ENCODE data around the gene NBEA.

The NBEA gene

DNA sequence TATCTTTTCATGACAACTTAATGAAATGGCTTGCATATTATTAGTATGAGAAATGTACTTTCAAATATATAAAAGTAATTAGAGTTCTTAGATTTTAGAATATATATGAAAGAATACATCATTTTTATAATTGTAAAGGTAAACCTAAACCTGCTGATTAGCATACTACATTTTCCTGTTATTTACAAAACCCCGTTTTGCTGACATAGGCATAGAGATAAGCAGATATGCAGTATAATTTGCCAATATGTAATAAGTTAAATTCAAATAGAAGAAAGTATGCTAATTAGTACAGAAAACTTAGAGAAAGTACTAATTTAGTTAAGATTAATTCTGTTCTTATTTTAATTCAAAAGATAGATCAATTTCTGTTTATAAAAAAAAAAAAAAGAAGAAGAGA, 513.0 kb downstream of the NBEA start:
- ATAC-seq (ENCODE audit: low read depth) (no peak), DNase-seq (ENCODE audit: low spot score) (no peak)
- H3K27ac ChIP-seq (ENCODE audit: poor library complexity, severe bottlenecking): no peak overlapping the region
- no peaks in the 10 kb centered on the region for H3K4me1 ChIP-seq (ENCODE audit: insufficient read depth, poor library complexity, severe bottlenecking)
- no peak overlapping the region for H3K4me3 ChIP-seq (ENCODE audit: severe bottlenecking)
- no peaks in the 10 kb centered on the region for H3K27me3 ChIP-seq (ENCODE audit: insufficient read depth, poor library complexity, severe bottlenecking)
- no peaks in the 10 kb centered on the region for H3K9me3 ChIP-seq (ENCODE audit: severe bottlenecking)
- TF ChIP-seq, protein P1, sequence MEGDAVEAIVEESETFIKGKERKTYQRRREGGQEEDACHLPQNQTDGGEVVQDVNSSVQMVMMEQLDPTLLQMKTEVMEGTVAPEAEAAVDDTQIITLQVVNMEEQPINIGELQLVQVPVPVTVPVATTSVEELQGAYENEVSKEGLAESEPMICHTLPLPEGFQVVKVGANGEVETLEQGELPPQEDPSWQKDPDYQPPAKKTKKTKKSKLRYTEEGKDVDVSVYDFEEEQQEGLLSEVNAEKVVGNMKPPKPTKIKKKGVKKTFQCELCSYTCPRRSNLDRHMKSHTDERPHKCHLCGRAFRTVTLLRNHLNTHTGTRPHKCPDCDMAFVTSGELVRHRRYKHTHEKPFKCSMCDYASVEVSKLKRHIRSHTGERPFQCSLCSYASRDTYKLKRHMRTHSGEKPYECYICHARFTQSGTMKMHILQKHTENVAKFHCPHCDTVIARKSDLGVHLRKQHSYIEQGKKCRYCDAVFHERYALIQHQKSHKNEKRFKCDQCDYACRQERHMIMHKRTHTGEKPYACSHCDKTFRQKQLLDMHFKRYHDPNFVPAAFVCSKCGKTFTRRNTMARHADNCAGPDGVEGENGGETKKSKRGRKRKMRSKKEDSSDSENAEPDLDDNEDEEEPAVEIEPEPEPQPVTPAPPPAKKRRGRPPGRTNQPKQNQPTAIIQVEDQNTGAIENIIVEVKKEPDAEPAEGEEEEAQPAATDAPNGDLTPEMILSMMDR (IDR thresholded peaks at IDR 0.05; ENCODE audit: poor library complexity, severe bottlenecking): no peak
- no peaks in the 10 kb centered on the region for H3K36me3 ChIP-seq (ENCODE audit: low read depth)

DNA sequence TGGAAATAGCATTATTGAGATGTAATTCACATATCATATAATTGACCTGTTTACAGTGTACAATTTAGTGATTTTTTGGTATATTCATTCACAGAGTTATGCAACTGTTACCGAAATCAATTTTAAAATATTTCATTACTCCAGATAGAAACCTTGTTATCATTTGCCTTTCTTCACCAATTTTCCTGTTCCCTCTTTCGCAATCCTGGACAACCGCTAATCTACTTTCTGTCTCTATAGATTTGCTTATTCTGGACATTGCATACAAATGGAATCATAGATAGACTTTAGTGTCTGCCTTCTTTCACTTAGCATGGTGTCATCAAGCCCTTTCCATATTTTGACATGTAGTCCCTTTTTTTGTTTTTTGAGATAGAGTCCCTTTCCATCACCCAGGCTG, 515.2 kb downstream of the NBEA start:
- Histone ChIP-seq H3K36me3 (ENCODE audit: low read depth) (no peaks in the 10 kb centered on the region), H3K27ac (ENCODE audit: poor library complexity, severe bottlenecking) (no peak overlapping the region), H3K4me1 (ENCODE audit: insufficient read depth, poor library complexity, severe bottlenecking) (no peaks in the 10 kb centered on the region), H3K9me3 (ENCODE audit: severe bottlenecking) (no peaks in the 10 kb centered on the region), H3K27me3 (ENCODE audit: insufficient read depth, poor library complexity, severe bottlenecking) (no peaks in the 10 kb centered on the region), H3K4me3 (ENCODE audit: severe bottlenecking) (no peak overlapping the region)
- DNase-seq (ENCODE audit: low spot score): no peak
- TF ChIP-seq, protein P1 (IDR thresholded peaks at IDR 0.05; ENCODE audit: poor library complexity, severe bottlenecking): no peak
- ATAC-seq (ENCODE audit: low read depth): no peak

DNA sequence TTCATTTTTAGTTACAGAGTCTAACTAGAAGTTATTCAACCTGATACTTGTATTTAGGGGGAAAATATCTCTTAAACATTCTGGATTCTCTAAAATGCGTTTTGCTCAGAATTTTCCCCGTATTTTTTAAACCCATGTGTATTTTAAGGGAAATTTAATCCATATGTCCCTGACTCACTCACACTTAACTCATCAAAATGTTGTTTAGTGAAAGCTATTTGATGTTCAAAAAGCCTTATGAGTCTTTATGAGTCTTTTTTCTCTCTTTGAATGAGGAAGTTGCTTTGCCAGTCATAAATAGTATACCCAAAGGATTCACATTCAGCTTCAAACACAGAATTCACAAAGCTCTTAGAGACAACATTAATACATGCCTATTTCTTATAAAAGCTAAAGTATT, 518.0 kb downstream of the NBEA start:
- Histone ChIP-seq H3K4me3 (ENCODE audit: severe bottlenecking) (no peak overlapping the region), H3K4me1 (ENCODE audit: insufficient read depth, poor library complexity, severe bottlenecking) (no peaks in the 10 kb centered on the region), H3K9me3 (ENCODE audit: severe bottlenecking) (no peaks in the 10 kb centered on the region), H3K27me3 (ENCODE audit: insufficient read depth, poor library complexity, severe bottlenecking) (no peaks in the 10 kb centered on the region), H3K27ac (ENCODE audit: poor library complexity, severe bottlenecking) (no peak overlapping the region), H3K36me3 (ENCODE audit: low read depth) (no peaks in the 10 kb centered on the region)
- ATAC-seq (ENCODE audit: low read depth) (no peak), DNase-seq (ENCODE audit: low spot score) (no peak)
- TF ChIP-seq, protein P1 (IDR thresholded peaks at IDR 0.05; ENCODE audit: poor library complexity, severe bottlenecking): no peak

GRCh38 chr13:35465371-35465770, 523.3 kb downstream of the NBEA start:
- no peak for ATAC-seq (ENCODE audit: low read depth)
- Histone ChIP-seq H3K36me3 (ENCODE audit: low read depth) (no peaks in the 10 kb centered on the region), H3K4me1 (ENCODE audit: insufficient read depth, poor library complexity, severe bottlenecking) (no peaks in the 10 kb centered on the region), H3K9me3 (ENCODE audit: severe bottlenecking) (no peaks in the 10 kb centered on the region), H3K4me3 (ENCODE audit: severe bottlenecking) (no peak overlapping the region), H3K27me3 (ENCODE audit: insufficient read depth, poor library complexity, severe bottlenecking) (no peaks in the 10 kb centered on the region), H3K27ac (ENCODE audit: poor library complexity, severe bottlenecking) (no peak overlapping the region)
- no peak for DNase-seq (ENCODE audit: low spot score)
- TF ChIP-seq, protein P1 (IDR thresholded peaks at IDR 0.05; ENCODE audit: poor library complexity, severe bottlenecking): no peak

GRCh38 chr13:35468195-35468594, 526.1 kb downstream of the NBEA start:
- Histone ChIP-seq H3K4me1 (ENCODE audit: insufficient read depth, poor library complexity, severe bottlenecking) (no peaks in the 10 kb centered on the region), H3K9me3 (ENCODE audit: severe bottlenecking) (no peaks in the 10 kb centered on the region), H3K27ac (ENCODE audit: poor library complexity, severe bottlenecking) (no peak overlapping the region), H3K36me3 (ENCODE audit: low read depth) (no peaks in the 10 kb centered on the region), H3K4me3 (ENCODE audit: severe bottlenecking) (no peak overlapping the region), H3K27me3 (ENCODE audit: insufficient read depth, poor library complexity, severe bottlenecking) (no peaks in the 10 kb centered on the region)
- no peak for DNase-seq (ENCODE audit: low spot score)
- no peak for ATAC-seq (ENCODE audit: low read depth)
- TF ChIP-seq, protein P1 (IDR thresholded peaks at IDR 0.05; ENCODE audit: poor library complexity, severe bottlenecking): no peak

Data from RWPE2 (cell line).